HG02938 (cell line): ENCODE measurements around the gene ZBTB7B.

Experiments used
- ATAC-seq: cut with Tn5 transposase; IDR thresholded peaks from one replicate; pipeline ENCODE4 v1.9.1; 2021; ENCODE audit warnings: mild to moderate bottlenecking, moderate library complexity; ENCODE audit not compliant: unreplicated experiment

The ZBTB7B gene

GRCh38 chr1:155001675-155002463 is 733 bp upstream of the ZBTB7B start:
- peak; percentile 47 for ATAC-seq

GRCh38 chr1:155003227-155003765 is 694 bp downstream of the ZBTB7B start:
- ATAC-seq: no peak

- no peak for ATAC-seq
These were observed 1.3 kb downstream of the ZBTB7B start for GRCh38 chr1:155003766-155004351.

GRCh38 chr1:155004352-155005075 is 1.9 kb downstream of the ZBTB7B start:
- no peak for ATAC-seq

GRCh38 chr1:155005076-155006011 is 2.7 kb downstream of the ZBTB7B start:
- no peak for ATAC-seq

GRCh38 chr1:155006601-155007101 is 4.0 kb downstream of the ZBTB7B start:
- ATAC-seq: no peak

GRCh38 chr1:155007251-155007828 is 4.7 kb downstream of the ZBTB7B start:
- no peak for ATAC-seq

- ATAC-seq: no peak
These were observed 5.7 kb downstream of the ZBTB7B start for GRCh38 chr1:155008015-155008941.

GRCh38 chr1:155009221-155009711 is 6.7 kb downstream of the ZBTB7B start:
- no peak for ATAC-seq

- no peak for ATAC-seq
These were observed 7.1 kb downstream of the ZBTB7B start for GRCh38 chr1:155009742-155010141.

- ATAC-seq: no peak
These were observed 7.8 kb downstream of the ZBTB7B start for GRCh38 chr1:155010211-155010918.

GRCh38 chr1:155011004-155011416 is 8.4 kb downstream of the ZBTB7B start:
- no peak for ATAC-seq

- no peak for ATAC-seq
These were observed 8.9 kb downstream of the ZBTB7B start for GRCh38 chr1:155011437-155012025.

GRCh38 chr1:155012026-155012546 is 9.5 kb downstream of the ZBTB7B start:
- no peak for ATAC-seq

GRCh38 chr1:155012776-155013602 is 10.4 kb downstream of the ZBTB7B start:
- ATAC-seq: no peak

- ATAC-seq: no peak
These were observed 11.0 kb downstream of the ZBTB7B start for GRCh38 chr1:155013632-155014031.
